Measurements from ENCODE around the gene NFIC.
"Not testable (repeated sequence)": the region's sequence is repeated elsewhere in the genome, so short reads cannot be mapped to it uniquely, and the experiment has no call there.

NFIC gene

DNA sequence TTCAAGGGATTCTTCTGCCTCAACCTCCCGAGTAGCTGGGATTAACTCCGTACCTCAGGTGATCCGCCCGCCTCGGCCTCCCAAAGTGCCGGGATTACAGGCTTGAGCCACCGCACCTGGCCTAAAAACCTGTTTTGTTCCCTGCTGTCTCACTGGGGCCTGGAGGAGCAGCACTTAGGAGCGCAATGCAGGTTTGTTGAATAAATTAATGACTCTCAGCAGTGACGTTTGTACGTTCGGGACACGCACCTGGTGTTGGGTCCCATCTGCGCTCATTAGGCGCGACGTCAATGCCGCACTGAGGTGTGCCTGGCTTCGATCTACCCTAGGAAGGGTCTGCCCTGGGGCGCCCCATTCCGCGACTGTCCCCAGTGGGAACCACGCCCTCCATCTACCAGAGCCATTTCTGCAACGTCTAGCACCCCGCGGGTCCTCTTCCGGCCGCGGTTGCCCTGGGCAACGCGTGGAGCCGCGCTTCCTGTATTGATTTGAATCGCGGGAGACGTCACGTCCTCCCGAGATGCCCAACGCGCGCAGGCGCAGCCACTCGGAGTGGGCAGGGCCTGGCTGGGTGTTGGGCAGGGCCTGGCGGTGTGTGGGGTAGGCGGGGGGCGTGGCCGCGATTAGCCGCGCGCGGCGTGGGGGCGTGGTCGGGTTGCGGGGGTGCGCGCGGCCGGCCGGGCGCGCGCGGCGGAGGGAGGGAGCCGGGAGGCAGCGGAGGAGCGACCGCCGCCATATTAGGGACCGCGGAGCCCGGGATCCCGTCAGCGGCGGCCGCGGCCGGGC is 139.4 kb downstream of the NFIC start, which contains the start of gene FZR1:
TSS of gene FZR1 (plus strand) at position 714 of the 786 bp plus-strand sequence. CDS start 16,679 bp downstream, outside the sequence.
- Histone ChIP-seq H3K27ac (peak within 1 kb of the TSS; percentile 83 to 95), H3K4me1 (peaks cover 0 to 36% (median 23%) of the 10 kb centered on the region in 4 donors), H3K36me3 (peaks cover 0 to 21% (median 3%) of the 10 kb centered on the region in 3 donors), H3K9me3 (no peaks in the 10 kb centered on the region), H3K27me3 (no peaks in the 10 kb centered on the region), H3K4me3 (peak within 1 kb of the TSS; percentile 96 to 100)
- peak; percentile 99 for DNase-seq
- intact Hi-C loops (cut with DNase I; ENCODE audit: low total_unique reads) = no loop called here
- TF ChIP-seq, protein P1, sequence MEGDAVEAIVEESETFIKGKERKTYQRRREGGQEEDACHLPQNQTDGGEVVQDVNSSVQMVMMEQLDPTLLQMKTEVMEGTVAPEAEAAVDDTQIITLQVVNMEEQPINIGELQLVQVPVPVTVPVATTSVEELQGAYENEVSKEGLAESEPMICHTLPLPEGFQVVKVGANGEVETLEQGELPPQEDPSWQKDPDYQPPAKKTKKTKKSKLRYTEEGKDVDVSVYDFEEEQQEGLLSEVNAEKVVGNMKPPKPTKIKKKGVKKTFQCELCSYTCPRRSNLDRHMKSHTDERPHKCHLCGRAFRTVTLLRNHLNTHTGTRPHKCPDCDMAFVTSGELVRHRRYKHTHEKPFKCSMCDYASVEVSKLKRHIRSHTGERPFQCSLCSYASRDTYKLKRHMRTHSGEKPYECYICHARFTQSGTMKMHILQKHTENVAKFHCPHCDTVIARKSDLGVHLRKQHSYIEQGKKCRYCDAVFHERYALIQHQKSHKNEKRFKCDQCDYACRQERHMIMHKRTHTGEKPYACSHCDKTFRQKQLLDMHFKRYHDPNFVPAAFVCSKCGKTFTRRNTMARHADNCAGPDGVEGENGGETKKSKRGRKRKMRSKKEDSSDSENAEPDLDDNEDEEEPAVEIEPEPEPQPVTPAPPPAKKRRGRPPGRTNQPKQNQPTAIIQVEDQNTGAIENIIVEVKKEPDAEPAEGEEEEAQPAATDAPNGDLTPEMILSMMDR (IDR thresholded peaks at IDR 0.05) = no peak

DNA sequence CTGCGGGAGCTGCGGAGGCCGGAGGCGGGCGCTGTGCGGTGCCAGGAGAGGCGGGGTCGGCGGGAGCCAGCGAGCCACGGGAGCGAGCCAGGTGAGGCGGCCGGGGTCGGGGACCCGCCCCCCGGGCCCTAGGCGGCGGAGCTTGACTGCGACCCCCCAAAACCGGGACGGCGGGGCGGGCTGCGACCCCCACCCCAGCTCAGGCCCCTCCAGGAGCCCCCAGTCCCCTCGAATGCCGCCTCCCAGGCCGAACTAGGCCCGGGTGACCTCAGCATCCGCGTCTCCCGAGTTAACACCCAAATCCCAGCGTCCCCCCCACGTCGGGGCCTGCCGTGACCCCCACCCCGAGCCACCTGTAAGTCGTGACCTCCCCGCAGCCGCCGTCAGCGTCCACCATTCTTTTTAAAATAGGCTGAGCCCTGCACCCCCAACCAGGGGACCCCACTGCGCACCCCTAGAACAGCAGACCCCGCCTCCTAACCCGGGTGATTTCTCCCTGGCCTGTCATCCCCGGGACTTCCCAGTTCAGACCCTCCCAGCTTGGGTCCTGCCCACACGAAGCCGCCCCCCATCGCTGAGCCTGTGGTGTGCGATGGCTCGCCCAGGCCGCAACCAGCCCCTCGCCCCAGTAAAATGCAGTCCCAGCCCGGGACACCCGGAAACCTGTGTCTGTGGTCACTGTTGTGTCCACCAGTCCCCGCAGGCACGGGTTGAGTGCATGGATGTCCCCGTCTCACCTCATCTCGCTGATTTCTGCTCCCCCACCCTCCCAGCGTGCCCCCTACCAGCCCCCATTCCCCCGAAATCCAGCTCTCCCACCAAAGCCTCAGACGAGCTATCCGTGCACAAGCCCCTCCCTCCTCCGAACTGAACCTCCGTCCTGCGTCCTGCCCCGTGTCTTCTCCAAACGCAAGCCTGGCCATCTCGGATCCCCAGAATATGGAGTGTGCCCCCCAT is 140.3 kb downstream of the NFIC start:
- Histone ChIP-seq H3K27ac (peak overlapping the region; percentile 83 to 95), H3K27me3 (no peaks in the 10 kb centered on the region), H3K36me3 (peaks cover 0 to 27% (median 7%) of the 10 kb centered on the region in 3 donors), H3K4me3 (peak overlapping the region; percentile 96 to 100), H3K9me3 (no peaks in the 10 kb centered on the region), H3K4me1 (peaks cover 0 to 36% (median 28%) of the 10 kb centered on the region in 4 donors)
- TF ChIP-seq, protein P1 (IDR thresholded peaks at IDR 0.05) = no peak
- intact Hi-C loops (cut with DNase I; ENCODE audit: low total_unique reads) = no loop called here
- peak; percentile 41 to 77 for DNase-seq

DNA sequence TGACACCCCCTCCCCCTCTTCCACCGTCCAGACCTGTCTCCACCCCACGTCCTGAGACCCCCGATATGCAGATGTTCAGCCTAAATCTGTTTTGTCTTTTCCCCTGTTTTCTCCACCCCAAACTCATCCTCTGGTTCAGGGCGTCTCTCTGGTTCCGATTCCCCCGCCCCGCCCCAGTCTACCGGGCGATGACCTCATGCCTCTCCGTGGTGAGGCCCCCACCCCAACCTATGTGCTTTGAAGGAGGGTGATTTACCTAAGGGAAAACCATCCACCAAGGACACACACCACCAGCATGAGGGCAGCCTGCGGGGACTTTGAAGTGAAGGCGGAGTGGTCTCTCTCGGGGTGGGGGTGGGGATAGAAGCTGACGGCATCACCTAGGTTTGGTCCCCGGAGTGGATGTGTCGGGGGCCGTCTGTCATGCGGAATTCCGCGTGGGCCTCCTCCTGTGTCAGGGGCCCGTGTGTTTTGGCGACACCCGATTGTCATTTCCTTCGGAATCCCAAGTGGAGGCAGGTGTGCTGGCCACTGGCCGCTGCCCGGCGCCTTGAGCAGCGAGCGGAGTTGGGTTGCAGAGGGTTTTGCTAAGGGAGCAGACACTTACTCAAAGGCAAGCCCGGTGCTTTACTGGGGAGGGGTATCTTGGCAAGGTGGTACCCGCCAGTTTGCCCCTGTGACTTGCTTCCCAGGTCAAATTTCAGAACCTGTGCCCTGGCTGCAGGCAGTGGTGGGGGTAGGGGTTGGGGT is 141.2 kb downstream of the NFIC start:
- peak overlapping the region; percentile 83 to 95 for H3K27ac ChIP-seq
- peaks cover 0 to 28% (median 7%) of the 10 kb centered on the region in 3 donors for H3K36me3 ChIP-seq
- intact Hi-C loops (cut with DNase I; ENCODE audit: low total_unique reads) = no loop called here
- H3K27me3 ChIP-seq = no peaks in the 10 kb centered on the region
- no peak for DNase-seq
- TF ChIP-seq, protein P1 (IDR thresholded peaks at IDR 0.05) = no peak
- H3K4me3 ChIP-seq = peak overlapping the region; percentile 96 to 100
- H3K9me3 ChIP-seq = no peaks in the 10 kb centered on the region
- peaks cover 0 to 41% (median 31%) of the 10 kb centered on the region in 4 donors for H3K4me1 ChIP-seq

DNA sequence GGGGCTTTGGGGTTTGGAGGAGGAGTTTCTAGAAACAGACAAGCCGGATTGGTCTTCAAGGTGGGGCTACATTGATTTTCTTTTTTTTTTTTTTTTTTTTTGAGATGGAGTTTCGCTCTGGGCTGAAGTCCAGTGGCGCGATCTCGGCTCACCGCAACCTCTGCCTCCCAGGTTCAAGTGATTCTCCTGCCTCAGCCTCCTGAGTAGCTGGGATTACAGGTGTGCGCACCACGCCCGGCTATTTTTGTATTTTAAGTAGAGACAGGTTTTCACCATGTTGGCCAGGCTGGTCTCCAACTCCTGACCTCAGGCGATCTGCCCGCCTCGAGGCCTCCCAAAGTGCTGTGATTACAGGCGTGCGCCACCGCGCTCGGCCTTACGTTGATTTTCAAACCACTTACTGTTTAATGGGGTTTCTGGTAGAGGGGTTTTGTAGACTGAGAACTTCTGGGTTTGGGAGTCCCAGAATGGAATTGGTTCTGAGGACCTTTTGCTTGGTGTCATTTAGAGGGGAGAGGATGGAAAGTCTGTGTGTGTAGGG is 141.8 kb downstream of the NFIC start:
- intact Hi-C loops (cut with DNase I; ENCODE audit: low total_unique reads); H3K9me3 ChIP-seq; DNase-seq; H3K27me3 ChIP-seq: not testable (repeated sequence)
- Histone ChIP-seq H3K4me1 (peaks cover 0 to 47% (median 35%) of the 10 kb centered on the region in 4 donors), H3K27ac (peak overlapping the region in 1 of 2 donors; percentile 83), H3K4me3 (peak overlapping the region; percentile 96 to 100), H3K36me3 (peaks cover 0 to 28% (median 7%) of the 10 kb centered on the region in 3 donors)

DNA sequence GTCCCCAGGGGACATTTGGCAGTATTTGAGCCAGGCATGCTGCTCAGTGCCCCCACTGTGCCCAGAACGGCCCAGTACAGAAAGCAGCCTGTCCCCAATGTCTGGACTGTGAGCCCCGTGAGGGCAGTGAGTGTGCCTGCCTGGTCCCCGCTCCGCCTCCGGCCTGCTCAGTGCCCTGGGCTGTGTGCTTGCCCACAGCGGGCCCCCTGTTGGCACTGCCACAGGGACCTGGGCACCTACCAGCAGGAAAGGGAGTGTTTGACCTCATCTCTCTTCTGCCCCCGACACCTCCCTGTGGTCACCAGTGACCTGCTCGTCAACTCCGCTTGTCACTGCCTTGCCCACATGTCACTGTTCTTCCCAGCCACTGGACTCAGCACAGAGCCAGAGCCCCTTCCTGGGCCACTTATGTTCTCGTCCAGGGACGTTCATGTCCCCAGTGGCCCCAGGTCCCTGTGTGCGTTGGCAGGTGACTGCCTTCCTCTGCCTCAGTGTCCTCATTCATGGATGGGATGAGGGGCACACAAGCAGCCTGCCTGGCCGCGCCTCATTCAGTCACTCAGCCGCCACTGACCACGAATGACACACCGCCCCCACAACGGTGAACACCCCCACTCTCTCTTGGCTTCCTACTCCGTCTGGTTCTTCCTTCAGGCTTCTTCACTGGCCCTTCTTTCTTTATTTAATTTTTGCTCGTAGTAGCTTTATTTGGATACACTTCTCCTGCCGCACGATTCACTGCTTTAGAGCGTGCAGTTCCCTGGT is 142.6 kb downstream of the NFIC start:
- Histone ChIP-seq H3K27me3 (no peaks in the 10 kb centered on the region), H3K4me1 (peaks cover 0 to 52% (median 36%) of the 10 kb centered on the region in 4 donors), H3K27ac (no peak overlapping the region), H3K9me3 (no peaks in the 10 kb centered on the region), H3K4me3 (no peak overlapping the region), H3K36me3 (peaks cover 0 to 28% (median 7%) of the 10 kb centered on the region in 3 donors)
- no peak for DNase-seq
- TF ChIP-seq, protein P1 (IDR thresholded peaks at IDR 0.05) = no peak
- intact Hi-C loops (cut with DNase I; ENCODE audit: low total_unique reads) = no loop called here
